NCI-H2171 (cell line): ENCODE data around the gene RFX4.

Experiments
- DNase-seq: peaks from one replicate; lab custom pipeline; 2025; lab: John Stamatoyannopoulos, UW

The RFX4 gene

DNA sequence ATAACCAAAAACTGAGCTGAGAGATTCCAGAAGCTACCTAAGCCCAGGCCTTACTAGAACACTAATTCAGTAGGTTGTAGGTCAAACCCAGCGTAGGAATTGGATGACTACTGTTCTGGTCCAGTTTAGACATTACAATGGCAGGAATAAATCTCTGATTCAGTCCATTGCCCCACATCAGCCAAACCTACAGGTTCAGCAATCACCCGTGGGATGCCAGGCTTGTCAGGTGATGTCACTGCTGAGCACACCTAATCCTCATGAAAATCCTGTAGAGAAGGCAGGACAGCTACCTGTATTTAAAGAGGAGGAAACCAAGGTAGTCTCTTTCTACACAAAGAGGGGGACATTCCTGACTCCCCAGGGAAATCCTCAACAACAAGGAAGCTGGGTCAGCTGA, 63.7 kb downstream of the RFX4 start:
- DNase-seq = no peak

DNA sequence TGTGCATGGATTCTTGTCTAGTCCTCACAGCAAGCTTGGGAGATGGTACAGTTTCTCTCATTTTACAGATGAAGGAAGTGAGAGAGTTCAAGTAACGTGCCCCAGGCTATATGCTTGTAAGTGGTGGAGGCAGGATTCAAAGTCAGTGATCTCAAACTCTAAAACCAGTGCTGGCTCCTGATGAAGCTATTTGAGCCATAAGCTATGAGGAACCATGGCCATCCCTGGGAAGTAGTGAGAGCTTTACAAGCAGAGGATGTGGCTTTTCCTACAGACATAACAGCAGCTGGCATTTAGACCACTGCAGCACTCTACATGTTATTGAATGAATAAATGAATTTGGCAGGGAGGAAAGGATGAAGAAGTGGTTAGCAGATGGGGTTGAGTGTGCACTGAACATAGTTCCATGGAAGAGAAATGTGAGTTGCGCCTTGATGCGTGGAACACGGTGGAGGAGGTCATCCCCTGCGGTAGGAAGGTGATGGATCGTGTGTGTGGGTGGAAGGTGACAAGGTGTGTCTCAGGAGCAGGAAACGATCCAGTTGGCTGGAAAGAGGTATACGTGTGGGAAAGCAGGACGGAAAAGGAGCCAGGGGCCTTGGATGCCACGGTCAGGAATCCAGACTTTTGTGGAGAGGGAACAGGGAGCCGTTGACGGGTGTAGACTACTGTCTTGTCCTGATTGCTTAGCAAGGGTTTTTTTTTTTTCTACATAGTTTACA, 65.2 kb downstream of the RFX4 start:
- no peak for DNase-seq

DNA sequence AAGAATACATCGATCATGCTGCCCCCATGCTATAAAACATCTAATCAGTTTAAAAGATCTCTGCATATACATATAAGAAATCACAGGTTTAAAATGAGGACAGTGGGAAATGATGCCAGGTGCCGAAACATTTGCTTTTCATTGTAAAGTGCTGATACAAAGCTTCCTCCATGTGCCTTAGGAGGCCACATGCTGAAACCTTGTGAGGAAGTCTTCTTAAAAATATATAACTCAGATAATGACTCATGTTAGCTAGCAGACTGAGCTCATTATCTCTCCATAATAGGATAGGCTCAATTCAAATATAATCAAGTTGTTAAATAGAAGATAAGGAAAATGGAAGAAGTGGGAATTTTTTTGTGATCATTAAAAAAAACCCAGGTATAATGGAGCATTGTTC, 65.9 kb downstream of the RFX4 start:
- DNase-seq = no peak

GRCh38 chr12:106651552-106651951, 68.7 kb downstream of the RFX4 start:
- DNase-seq = no peak

- no peak for DNase-seq
These were observed 69.8 kb downstream of the RFX4 start for GRCh38 chr12:106652510-106653015.

GRCh38 chr12:106655577-106655976, 72.8 kb downstream of the RFX4 start:
- DNase-seq = no peak

DNA sequence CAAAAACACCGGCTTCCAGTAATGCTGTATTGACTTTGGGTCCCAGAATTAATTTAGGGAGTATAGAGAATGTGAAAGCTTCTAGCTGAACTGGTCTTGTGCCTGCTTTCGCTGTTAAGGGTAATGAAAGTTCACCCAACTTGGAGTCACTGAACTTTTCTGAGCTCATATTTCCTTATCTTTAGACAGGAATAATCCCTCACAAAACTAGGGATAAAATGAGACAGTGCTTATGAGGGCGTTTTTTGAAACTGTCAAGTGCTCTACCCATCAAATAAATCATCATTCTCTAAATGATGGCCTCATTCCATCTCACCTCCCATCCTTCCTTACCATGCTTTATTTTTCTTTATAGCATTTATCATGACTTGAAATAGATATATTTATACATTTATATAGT, 74.7 kb downstream of the RFX4 start:
- no peak for DNase-seq

DNA sequence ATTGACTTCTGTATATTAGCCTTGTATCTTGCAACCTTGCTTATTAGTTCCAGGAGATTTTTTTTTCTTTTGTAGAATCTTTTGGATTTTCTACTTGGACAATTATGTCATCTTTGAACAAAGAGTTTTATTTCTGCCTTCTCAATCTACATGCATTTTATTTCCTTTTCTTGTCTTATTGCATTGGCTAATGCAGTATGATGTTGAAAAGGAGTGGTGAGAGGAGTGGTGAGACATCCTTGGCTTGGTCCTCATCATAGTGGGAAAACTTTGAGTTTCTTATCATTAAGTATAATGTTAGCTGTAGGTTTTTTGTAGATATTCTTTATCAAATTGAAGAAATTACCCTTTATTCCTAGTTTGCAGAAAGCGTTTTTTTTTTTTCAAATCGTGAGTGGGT, 80.6 kb downstream of the RFX4 start:
- no peak for DNase-seq

- no peak for DNase-seq
These were observed 86.4 kb downstream of the RFX4 start for GRCh38 chr12:106669216-106669615.

DNA sequence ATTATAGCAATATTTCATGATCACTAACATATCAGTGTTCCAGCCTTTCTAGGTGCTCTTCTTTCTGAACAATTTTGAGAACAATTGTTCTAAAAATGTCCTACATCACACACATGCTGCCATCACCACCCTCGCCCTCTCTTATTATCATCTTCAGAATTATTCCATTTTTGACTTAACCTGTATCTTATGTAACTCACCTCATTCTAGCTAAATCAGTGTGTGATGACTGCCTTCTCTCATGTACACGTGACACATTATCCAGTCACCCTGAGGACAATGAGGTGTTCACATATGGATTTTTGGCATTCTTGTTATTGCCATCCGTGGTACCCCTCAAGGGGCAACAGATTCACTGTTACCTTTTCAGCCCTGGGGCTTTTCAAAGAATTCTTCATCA, 87.3 kb downstream of the RFX4 start:
- DNase-seq = no peak

DNA sequence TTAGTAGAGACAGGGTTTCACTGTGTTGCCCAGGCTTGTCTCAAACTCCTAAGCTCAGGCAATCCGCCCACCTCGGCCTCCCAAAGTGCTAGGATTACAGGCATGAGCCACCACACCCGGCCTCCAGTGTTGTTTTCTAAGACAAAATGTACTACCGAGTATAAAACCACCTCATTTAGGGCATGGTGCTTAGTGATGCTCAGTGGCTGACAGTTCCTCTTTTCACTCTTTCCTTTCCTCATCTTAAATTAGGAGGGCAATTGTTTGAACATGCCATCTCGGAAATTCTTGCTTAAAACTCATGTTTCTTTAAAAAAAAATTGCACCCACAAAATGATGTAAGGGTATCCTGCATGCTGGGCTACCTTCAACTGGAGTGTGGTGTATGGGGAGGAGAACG, 89.0 kb downstream of the RFX4 start:
- no peak for DNase-seq

DNA sequence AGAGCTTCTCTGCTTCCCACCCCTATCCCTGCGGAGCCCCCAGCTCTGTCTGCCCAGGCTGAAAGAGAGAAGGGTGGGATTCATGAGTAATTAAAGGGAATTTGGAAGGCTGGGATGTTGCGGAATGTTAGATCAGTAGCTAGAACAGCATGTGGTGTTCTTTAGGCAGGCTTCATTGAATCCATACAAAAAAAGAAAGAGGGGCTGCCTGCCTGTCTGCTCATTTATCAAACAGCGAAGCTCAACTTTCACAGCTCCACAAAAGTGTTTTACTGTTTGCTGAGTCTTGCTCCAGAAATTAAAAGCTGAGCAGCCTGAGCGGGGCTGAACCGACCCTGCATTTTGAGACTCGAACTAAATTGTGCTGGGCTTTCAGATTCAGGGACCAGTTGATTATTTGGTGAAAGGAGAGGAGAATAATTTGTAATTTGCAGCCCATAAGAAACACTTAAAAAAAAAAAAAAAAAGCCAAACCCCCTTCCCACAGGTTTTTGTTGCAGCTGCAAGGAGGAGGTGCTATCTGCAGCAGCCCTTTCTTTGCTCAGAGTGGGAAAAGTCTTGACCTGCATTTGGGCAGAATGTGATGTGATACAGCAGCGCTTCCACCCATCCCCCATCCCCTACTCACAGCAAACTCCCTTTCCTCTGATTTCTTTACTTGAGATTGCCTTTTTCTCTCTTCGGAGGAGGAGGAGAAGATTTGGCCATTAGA, 89.7 kb downstream of the RFX4 start:
- DNase-seq = no peak

- no peak for DNase-seq
These were observed 90.3 kb downstream of the RFX4 start for GRCh38 chr12:106673141-106673540.

DNA sequence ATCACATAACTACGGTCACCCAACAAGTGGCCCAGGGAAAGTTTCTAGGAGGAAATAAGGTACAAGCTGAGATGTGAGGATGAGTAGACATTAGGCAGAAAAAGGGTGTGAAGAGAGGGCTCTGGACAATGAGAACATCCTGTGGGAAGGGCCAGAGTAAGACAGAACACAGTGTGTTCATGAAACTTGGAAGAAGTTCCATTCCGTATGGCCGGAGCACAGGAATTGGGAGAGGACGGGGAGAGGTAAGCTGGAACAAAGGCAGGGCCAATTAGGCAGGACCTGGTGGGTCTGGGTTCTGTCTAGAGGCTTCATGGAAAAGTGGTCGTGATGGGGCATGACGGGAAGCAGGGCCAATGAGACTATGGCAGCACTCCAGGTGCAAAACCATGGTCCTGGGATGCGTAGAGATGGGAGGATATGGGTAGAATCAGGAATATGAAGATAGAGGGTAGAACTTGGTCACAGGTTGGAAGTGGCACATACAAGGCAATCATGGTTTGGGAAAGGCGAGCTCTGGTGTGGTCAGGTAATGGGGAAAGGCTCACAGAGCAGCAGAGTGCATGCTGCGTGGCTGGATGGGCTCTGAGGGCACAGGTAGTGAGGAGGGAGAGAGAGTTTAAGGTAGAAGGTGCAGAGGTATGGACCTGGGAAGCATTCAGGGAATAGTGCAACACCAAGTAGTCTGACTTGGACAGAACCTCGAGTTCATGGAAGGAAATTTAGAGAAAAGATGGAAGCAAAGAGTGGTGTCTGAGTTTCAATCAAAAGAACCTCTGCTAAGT, 93.0 kb downstream of the RFX4 start:
- no peak for DNase-seq

GRCh38 chr12:106679574-106679973, 96.8 kb downstream of the RFX4 start:
- no peak for DNase-seq

DNA sequence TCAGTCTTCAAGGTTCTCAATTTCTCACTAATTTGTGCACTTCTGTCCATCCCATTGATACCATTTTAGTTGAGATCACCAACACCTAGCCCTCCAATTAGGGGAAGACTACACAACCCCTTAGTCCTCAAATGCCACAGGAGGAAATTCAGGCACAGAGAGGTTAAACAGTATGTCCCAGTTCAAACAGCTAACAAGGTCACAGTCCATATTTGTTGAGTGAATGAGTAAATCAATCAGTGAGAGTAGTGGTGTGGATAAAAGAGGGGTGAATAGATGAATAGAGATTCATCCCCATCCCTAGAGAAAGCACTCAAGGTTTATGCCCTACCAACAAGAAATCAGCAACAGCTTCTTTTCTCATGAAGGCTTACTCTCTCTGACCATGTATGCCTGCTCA, 97.5 kb downstream of the RFX4 start:
- DNase-seq = no peak

GRCh38 chr12:106681210-106681609, 98.4 kb downstream of the RFX4 start:
- no peak for DNase-seq

GRCh38 chr12:106682594-106683234, 99.9 kb downstream of the RFX4 start:
- DNase-seq = no peak

DNA sequence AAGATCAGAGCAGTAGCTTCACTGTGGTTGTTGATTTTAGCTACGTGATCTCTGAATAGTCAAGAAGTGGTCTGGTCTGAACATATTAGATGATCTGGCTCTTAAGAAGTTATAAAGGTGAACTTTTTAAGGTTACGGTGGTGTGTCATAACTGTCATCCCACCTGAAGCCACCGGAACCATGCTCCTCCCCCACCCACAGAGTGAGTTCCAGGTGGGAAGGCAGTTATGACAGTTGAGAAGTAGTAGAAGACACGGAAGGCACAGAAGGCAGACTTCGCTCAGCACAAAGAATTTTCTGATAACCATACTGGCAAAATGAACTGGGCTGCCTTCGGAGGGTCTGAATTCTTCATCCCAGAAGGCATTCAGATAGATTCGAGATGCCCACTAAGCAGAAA, 101.7 kb downstream of the RFX4 start:
- DNase-seq = no peak

- no peak for DNase-seq
These were observed 102.6 kb downstream of the RFX4 start for GRCh38 chr12:106685381-106685780.

GRCh38 chr12:106687672-106688071, 104.9 kb downstream of the RFX4 start:
- no peak for DNase-seq

- DNase-seq = no peak
These were observed 107.9 kb downstream of the RFX4 start for GRCh38 chr12:106690569-106691305.
